T-helper 22 cell (primary cell): ENCODE data around the gene ITPK1.

ENCODE experiments used
- DNase-seq: peaks from one replicate; pipeline ENCODE4 v3.0.0-alpha.2; 2020; ENCODE audit warnings: low read depth

Gene ITPK1

GRCh38 chr14:93105362-93105761 is 10.4 kb downstream of the ITPK1 start:
- DNase-seq, result no peak

- DNase-seq, result no peak
Measured at GRCh38 chr14:93104961-93105360, 10.8 kb downstream of the ITPK1 start.

DNA sequence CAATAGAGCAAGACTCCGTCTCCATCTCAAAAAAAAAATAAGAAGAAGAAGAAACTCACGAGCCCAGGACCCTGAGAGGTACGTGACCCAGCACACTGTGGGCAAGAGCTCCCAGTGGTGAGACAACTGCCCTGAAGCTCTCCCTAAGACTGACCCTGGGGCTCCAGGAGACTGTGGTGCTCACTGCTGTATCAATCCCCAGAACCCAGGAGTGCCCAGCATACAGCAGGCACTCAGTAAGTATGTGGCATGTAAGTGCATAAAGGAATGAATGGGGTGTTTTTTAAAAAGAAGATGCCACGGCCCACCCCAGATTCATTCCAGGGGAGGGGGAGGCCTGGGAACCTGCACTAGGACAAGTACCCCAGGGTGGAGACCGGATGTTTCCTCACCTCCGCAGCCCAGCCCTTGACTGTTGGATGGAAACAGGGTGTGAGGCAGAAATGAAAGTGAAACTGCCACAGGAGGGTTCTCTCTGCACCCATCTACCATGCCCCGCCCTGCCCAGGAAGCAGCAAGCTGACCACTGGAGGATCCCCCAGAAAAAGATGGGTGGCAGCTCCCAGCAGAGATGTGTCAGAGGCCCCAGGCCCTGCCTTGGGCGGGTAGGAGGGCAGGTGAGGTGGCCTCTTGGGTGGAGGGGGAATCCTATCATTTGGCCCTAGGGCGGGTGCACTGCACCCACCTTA is 12.2 kb downstream of the ITPK1 start:
- no peak for DNase-seq

DNA sequence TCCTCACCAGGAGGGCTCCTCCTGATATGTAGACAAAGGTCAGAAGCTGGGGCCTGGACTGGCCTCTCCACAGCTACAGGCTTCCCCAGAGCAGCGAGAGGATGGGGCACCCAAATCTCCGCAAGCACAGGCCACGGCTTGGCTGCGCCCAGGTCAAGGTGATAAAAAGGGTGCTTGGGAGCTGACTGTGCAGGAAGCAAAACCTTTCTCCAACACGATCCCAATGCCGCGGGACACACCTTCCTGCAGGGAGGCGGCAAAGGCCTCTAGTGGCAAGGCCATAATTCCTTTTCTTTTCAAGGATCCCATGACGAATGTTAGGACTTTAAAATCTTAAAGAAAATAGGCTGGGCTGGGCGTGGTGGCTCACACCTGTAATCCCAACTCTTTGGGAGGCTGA is 13.6 kb downstream of the ITPK1 start:
- DNase-seq, result no peak

GRCh38 chr14:93101181-93101580 is 14.5 kb downstream of the ITPK1 start:
- DNase-seq, result no peak

GRCh38 chr14:93100570-93100969 is 15.2 kb downstream of the ITPK1 start:
- no peak for DNase-seq

GRCh38 chr14:93100100-93100499 is 15.6 kb downstream of the ITPK1 start:
- DNase-seq, result no peak

DNA sequence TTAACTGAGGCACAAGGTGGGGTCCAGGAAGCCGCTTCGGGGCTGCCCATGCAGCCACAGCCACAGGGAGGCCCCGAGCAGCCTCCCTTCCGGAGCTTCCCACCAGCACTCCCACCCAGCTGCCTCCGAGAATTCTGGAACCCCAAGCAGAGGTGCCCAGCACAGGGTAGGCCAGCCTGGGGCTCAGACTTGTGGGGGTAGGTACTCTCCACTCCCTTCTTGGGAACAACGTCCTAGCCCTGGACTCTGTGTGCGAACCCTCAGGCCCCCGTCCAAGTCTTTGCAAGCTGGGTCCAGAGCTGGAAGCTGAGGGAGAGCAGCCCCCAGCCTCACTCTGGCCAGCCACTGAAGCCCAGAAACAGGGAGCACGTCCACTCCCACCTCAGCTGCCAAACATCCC is 16.1 kb downstream of the ITPK1 start:
- DNase-seq, result no peak

DNA sequence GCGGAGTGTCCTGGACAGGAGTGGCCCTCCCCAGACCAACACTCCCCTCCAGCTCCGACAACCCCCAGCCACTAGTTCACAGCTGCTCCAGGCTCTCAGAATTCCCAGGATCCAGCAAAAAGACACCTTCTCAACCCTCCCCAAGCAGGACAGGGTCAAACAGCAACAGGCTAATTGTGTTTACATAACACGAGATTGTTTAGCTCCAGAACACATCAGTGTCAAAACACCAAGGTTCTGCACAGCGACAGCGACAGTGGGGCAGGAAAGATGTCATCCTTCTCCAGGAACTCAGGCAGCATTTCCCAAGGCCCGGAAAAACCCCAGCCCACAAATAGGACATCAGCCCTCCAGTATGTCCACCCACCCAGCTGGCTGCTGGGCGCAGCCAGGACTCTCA is 16.5 kb downstream of the ITPK1 start:
- DNase-seq, result no peak

DNA sequence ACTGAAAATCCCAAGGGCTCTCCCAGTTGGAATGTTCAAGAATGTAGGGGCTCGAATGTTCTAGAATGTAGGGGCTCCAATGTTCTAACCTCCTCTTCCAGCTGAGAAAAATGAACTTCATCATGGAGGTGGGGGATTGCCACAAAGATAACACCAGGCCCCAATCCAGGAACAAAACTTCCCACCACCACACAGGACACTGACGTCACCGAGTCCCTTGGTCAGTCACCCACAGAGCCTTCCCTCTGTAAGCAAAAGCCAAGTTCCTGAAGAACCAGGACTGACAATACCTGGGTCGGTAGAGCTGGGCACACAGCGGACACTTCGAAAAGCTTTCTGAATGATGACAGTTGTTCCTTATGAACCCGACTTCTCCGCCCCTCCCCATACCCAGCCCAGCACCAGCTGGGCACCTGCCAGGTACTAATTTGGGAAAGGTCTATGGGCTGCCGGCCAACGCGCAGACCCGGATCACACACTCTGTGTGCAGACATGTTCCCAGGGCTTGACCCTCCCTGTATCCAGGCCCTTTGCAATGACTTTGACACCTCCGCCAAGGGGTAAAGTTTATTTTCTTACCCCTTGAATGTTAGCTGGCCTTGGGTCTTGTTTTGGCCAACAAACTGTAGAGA is 18.9 kb downstream of the ITPK1 start:
- no peak for DNase-seq

GRCh38 chr14:93095742-93096510 is 19.8 kb downstream of the ITPK1 start:
- DNase-seq, result no peak

DNA sequence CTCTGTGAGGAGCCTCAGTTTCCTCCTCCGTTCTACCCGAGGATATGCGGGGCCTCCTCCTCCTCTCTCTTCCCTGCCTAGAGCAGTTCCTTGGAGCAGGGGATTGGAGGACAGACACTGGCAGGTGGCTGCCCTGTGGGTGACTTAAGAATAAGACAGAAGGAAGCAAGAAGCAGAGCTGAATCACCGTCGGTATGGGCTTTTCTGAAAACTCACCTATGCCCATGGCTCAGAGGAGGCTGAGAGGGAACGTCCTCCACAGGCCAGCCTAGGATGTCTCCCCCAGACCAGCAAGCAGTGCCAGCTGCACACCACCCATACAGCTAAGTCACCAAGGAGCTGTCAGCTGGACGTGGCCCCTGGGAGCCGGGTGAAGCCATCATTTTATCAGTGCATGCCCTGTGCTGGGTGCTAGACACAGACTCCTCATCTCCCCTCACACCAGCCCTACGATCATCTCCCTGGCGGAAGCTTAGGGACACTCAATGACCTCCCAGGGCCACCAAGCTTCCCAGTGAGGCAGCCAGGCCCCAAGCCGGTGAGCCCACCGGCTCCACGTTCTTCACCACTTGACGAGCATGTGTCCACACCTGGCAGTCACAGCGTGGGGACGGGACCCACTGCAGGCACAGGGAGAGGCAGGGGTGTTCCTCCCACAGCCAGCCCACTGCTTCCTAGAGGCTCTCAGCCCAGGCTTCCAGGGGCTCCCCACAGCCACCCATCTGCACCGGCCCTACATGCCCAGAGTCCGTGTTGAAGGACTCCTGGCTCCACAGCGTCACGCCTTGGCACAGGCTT is 21.4 kb downstream of the ITPK1 start:
- DNase-seq, result no peak

GRCh38 chr14:93092606-93093556 is 22.8 kb downstream of the ITPK1 start:
- DNase-seq, result no peak

GRCh38 chr14:93091666-93092065 is 24.1 kb downstream of the ITPK1 start:
- no peak for DNase-seq

GRCh38 chr14:93090826-93091555 is 24.7 kb downstream of the ITPK1 start:
- no peak for DNase-seq

GRCh38 chr14:93089521-93090269 is 26.0 kb downstream of the ITPK1 start:
- no peak for DNase-seq

GRCh38 chr14:93086441-93087055 is 29.2 kb downstream of the ITPK1 start:
- no peak for DNase-seq

GRCh38 chr14:93085911-93086310 is 29.8 kb downstream of the ITPK1 start:
- no peak for DNase-seq
